ENCODE measurements around the gene CRISPLD2.

GRCh38 chr16:84907051-84907450 lies 87.3 kb downstream of the CRISPLD2 start:
- TF ChIP-seq, protein P1, sequence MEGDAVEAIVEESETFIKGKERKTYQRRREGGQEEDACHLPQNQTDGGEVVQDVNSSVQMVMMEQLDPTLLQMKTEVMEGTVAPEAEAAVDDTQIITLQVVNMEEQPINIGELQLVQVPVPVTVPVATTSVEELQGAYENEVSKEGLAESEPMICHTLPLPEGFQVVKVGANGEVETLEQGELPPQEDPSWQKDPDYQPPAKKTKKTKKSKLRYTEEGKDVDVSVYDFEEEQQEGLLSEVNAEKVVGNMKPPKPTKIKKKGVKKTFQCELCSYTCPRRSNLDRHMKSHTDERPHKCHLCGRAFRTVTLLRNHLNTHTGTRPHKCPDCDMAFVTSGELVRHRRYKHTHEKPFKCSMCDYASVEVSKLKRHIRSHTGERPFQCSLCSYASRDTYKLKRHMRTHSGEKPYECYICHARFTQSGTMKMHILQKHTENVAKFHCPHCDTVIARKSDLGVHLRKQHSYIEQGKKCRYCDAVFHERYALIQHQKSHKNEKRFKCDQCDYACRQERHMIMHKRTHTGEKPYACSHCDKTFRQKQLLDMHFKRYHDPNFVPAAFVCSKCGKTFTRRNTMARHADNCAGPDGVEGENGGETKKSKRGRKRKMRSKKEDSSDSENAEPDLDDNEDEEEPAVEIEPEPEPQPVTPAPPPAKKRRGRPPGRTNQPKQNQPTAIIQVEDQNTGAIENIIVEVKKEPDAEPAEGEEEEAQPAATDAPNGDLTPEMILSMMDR (IDR thresholded peaks at IDR 0.05 in 8 of 11, conservative IDR thresholded peaks at IDR 0.05 in 3 of 11) = no peak
- no peak for TF ChIP-seq POLR2AphosphoS5 (IDR thresholded peaks at IDR 0.05)
- no peak for TF ChIP-seq POLR2A (IDR thresholded peaks at IDR 0.05)

All from spleen (tissue), 7 donors.